Measurements from ENCODE around the gene FRMD4B. TPM values are rescaled to one million over a fixed set of nuclear protein-coding genes. Genes with fewer than 3 reads are reported as not detected.

Gene FRMD4B
- total and polyA plus RNA-seq, 9 donors = 4.2 to 42.0 (median 16.3) TPM

DNA sequence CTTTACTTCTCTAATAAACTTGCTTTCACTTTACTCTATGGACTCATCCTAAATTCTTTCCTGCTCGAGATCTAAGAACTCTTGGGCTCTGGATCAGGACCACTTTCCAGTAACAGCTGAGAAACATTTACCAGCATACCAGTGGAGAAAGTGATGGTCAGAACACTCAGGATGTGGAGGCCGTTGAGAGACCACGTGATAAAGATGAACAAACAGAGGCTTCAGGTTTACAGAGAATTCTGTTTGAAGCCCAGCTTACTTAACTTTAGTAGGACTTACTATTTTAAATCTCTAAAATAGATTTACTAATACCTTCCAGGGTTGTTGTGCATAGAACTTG is 57.0 kb downstream of the FRMD4B start:
- H3K9me3 ChIP-seq = no peaks in the 10 kb centered on the region
- no peaks in the 10 kb centered on the region for H3K27me3 ChIP-seq
- no peak overlapping the region for H3K27ac ChIP-seq
- no peak for DNase-seq
- TF ChIP-seq EP300 (IDR thresholded peaks at IDR 0.05) (no peak), POLR2A (IDR thresholded peaks at IDR 0.05) (no peak)
- TF ChIP-seq, protein P1, sequence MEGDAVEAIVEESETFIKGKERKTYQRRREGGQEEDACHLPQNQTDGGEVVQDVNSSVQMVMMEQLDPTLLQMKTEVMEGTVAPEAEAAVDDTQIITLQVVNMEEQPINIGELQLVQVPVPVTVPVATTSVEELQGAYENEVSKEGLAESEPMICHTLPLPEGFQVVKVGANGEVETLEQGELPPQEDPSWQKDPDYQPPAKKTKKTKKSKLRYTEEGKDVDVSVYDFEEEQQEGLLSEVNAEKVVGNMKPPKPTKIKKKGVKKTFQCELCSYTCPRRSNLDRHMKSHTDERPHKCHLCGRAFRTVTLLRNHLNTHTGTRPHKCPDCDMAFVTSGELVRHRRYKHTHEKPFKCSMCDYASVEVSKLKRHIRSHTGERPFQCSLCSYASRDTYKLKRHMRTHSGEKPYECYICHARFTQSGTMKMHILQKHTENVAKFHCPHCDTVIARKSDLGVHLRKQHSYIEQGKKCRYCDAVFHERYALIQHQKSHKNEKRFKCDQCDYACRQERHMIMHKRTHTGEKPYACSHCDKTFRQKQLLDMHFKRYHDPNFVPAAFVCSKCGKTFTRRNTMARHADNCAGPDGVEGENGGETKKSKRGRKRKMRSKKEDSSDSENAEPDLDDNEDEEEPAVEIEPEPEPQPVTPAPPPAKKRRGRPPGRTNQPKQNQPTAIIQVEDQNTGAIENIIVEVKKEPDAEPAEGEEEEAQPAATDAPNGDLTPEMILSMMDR (IDR thresholded peaks at IDR 0.05) = no peak
- peaks cover 2% of the 10 kb centered on the region for H3K4me1 ChIP-seq (ENCODE audit: insufficient read depth)
- intact Hi-C loops (cut with DNase I) = no loop called here
- H3K4me3 ChIP-seq = no peak overlapping the region
- 42 to 57% (median 48%) methylated on average over 3 of the region's 3 CpGs for WGBS, 3 donors
- no peaks in the 10 kb centered on the region for H3K36me3 ChIP-seq

DNA sequence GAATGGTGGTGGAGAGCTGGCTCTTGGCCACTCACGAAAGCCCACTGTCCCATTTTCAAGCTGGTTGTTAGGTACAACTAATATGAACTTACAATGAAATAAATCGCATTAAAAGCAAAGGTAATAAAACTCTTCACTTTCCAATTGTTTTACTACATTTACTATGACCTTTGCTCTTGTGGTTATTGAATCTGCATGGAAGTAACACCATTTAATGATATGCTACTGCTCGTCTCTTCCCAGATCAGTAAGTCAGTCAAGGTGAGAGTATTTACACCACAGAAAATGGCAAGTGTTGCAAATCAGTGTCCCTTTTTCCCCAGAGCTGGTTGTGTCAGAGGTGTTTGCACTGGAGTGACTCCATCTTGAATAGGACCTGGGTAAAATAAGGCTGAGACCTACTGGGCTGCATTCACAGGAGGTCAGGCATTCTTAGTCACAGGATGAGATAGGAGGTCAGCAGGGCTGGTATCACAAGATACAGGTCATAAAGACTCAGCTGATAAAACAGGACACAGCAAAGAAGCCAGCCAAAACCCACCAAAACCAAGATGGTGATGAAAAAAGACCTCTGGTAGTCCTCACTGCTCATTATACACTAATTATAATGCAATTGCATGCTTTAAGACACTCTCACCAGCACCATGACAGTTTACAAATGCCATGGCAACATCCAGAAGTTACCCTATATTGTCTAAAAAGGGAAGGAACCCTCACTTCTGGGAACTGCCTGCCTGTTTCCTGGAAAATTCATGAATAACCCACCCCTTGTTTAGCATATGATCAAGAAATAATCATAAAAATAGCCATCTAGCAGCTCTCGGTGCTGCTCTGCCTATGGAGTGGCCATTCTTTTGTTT is 57.6 kb downstream of the FRMD4B start:
- Histone ChIP-seq H3K9me3 (no peaks in the 10 kb centered on the region), H3K4me3 (no peak overlapping the region), H3K36me3 (no peaks in the 10 kb centered on the region), H3K4me1 (ENCODE audit: insufficient read depth) (peaks cover 2% of the 10 kb centered on the region), H3K27me3 (no peaks in the 10 kb centered on the region), H3K27ac (no peak overlapping the region)
- 55 to 66% (median 60%) methylated on average over 4 of the region's 4 CpGs for WGBS, 3 donors
- intact Hi-C loops (cut with DNase I) = no loop called here
- DNase-seq = no peak
- TF ChIP-seq POLR2A (IDR thresholded peaks at IDR 0.05) = no peak
- no peak for TF ChIP-seq EP300 (IDR thresholded peaks at IDR 0.05)
- TF ChIP-seq, protein P1 (IDR thresholded peaks at IDR 0.05) = no peak

DNA sequence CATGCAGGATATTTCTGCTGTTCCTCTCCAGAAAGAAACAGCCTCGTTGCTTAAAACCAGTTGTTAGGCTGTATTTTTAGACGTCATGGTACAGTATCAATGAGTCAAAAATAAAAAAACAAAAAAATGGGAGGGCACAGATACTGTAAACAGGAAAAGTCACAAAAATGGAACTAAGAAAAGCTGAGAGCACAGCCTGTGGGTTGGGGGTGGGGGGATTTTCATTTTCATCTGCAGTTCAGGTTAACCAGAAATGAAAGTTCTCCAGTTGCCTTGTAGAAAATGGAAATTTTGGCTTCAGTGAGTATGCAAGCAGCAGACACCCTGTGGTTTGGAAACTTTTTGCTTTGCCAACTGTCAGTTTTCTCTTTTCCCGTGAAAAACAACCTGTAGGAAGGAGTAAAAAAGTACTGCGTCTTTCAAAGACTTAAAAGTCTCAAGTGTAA is 59.0 kb downstream of the FRMD4B start:
- H3K27me3 ChIP-seq = no peaks in the 10 kb centered on the region
- no peak overlapping the region for H3K4me3 ChIP-seq
- TF ChIP-seq POLR2A (IDR thresholded peaks at IDR 0.05) (no peak), EP300 (IDR thresholded peaks at IDR 0.05) (no peak)
- TF ChIP-seq, protein P1 (IDR thresholded peaks at IDR 0.05) = no peak
- no peak overlapping the region for H3K27ac ChIP-seq
- 6 to 13% (median 7%) methylated on average over 4 of the region's 4 CpGs for WGBS, 3 donors
- intact Hi-C loops (cut with DNase I) = no loop called here
- peaks cover 2% of the 10 kb centered on the region for H3K4me1 ChIP-seq (ENCODE audit: insufficient read depth)
- DNase-seq = no peak
- H3K36me3 ChIP-seq = no peaks in the 10 kb centered on the region
- no peaks in the 10 kb centered on the region for H3K9me3 ChIP-seq

DNA sequence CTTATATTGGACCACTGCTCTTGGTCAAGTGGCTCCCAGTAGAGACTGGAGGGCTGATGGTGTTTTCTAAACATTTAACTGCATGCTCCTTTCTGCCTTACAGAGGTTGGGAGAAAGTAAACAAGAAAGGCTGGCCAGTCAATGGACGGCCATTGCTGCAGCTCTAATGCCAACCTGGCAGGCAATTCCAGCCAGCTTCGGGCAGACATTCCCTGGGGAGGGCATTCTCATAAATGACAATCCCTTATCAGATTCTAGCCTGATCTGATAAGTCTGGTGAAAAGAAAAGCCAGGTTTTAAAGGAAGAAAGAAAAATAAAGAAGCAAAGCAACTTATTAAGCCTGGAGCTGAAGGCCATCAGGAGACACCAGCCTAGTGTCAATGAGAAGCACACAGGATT is 60.7 kb downstream of the FRMD4B start:
- H3K27ac ChIP-seq = no peak overlapping the region
- peaks cover 7% of the 10 kb centered on the region for H3K4me1 ChIP-seq (ENCODE audit: insufficient read depth)
- no peak for DNase-seq
- no peaks in the 10 kb centered on the region for H3K27me3 ChIP-seq
- no peak overlapping the region for H3K4me3 ChIP-seq
- 66 to 90% (median 89%) methylated on average over 2 of the region's 2 CpGs for WGBS, 3 donors
- H3K36me3 ChIP-seq = no peaks in the 10 kb centered on the region
- TF ChIP-seq EP300 (IDR thresholded peaks at IDR 0.05) (no peak), POLR2A (IDR thresholded peaks at IDR 0.05) (no peak)
- TF ChIP-seq, protein P1 (IDR thresholded peaks at IDR 0.05) = no peak
- intact Hi-C loops (cut with DNase I) = no loop called here
- H3K9me3 ChIP-seq = no peaks in the 10 kb centered on the region

Data from ovary (tissue), 9 donors.